22Rv1 (cell line): ENCODE data around the gene ATP1A2.

Experiments used
- CTCF ChIP-seq: fragments of 450-650 bp; IDR thresholded peaks from 2 replicates; pipeline ENCODE4 v1.5.1; 2017; ENCODE audit warnings: mild to moderate bottlenecking
- ZFX ChIP-seq: fragments of 450-650 bp; IDR thresholded peaks from 2 replicates; pipeline ENCODE4 v1.6.1; 2017; ENCODE audit warnings: antibody characterized with exemption, borderline replicate concordance

GRCh38 chr1:160149233-160149632 lies 33.7 kb downstream of the ATP1A2 start:
- TF ChIP-seq CTCF (no peak), ZFX (no peak)
